ENCODE data around the gene ATF3.

DNA sequence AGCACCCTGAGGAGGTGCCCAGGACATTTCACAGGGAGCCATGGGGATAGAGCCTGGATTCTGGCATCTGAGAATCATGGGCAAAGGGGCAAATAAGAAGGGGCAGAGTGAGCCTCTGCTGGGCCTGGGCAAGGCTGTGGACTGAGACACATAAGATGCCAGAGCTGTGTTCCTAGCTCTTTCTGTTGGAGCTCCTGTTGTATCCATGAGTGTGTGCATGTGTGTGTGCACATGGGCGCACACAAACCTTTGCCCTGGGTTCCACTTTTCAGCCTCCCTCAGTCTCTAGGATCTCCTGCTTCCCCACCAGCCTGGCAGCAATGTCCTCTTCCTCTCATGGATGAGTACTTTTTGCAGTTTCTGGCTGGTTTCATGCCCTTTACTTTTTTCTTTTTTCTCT lies 44.0 kb downstream of the ATF3 start:
- TF ChIP-seq, protein P1, sequence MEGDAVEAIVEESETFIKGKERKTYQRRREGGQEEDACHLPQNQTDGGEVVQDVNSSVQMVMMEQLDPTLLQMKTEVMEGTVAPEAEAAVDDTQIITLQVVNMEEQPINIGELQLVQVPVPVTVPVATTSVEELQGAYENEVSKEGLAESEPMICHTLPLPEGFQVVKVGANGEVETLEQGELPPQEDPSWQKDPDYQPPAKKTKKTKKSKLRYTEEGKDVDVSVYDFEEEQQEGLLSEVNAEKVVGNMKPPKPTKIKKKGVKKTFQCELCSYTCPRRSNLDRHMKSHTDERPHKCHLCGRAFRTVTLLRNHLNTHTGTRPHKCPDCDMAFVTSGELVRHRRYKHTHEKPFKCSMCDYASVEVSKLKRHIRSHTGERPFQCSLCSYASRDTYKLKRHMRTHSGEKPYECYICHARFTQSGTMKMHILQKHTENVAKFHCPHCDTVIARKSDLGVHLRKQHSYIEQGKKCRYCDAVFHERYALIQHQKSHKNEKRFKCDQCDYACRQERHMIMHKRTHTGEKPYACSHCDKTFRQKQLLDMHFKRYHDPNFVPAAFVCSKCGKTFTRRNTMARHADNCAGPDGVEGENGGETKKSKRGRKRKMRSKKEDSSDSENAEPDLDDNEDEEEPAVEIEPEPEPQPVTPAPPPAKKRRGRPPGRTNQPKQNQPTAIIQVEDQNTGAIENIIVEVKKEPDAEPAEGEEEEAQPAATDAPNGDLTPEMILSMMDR (IDR thresholded peaks at IDR 0.05) = no peak
- no peak for TF ChIP-seq POLR2AphosphoS5 (IDR thresholded peaks at IDR 0.05; ENCODE audit: insufficient read depth in 1 of 2, low read depth in 1 of 2)
- no peak for TF ChIP-seq POLR2A (IDR thresholded peaks at IDR 0.05)

All from vagina (tissue), 2 donors.